H9 (cell line): ENCODE data around the gene ABCG8. TPM values are rescaled to one million over a fixed set of nuclear protein-coding genes. Genes with fewer than 3 reads are reported as not detected.

Experiments
- DNase-seq: peaks from one replicate; pipeline ENCODE4 v3.0.0-alpha.2; 2017
- H2AFZ ChIP-seq: one replicate; pipeline ENCODE4 v1.6.1; 2013; ENCODE audit warnings: mild to moderate bottlenecking, low read length, control low read depth, moderate library complexity
- H2AK5ac ChIP-seq: 2 replicates; pipeline ENCODE4 v1.6.1; 2013; ENCODE audit warnings: low read length, control low read depth, mixed read lengths; ENCODE audit not compliant: insufficient read length
- H2BK120ac ChIP-seq: one replicate; pipeline ENCODE4 v1.6.1; 2013; ENCODE audit warnings: low read depth, mild to moderate bottlenecking, low read length, control low read depth, inconsistent platforms; ENCODE audit not compliant: poor library complexity, severe bottlenecking
- H2BK12ac ChIP-seq: 2 replicates; pipeline ENCODE4 v1.6.1; 2013; ENCODE audit warnings: low read length, control low read depth, mixed read lengths, low read depth; ENCODE audit not compliant: insufficient read length
- H2BK15ac ChIP-seq: 2 replicates; pipeline ENCODE4 v1.6.1; 2013; ENCODE audit warnings: low read depth, low read length, control low read depth
- H2BK20ac ChIP-seq: one replicate; pipeline ENCODE4 v1.6.1; 2013; ENCODE audit warnings: low read depth, mild to moderate bottlenecking, low read length, control low read depth, inconsistent platforms; ENCODE audit not compliant: poor library complexity, severe bottlenecking
- H2BK5ac ChIP-seq: 2 replicates; pipeline ENCODE4 v1.6.1; 2013; ENCODE audit warnings: low read length, control low read depth, mixed read lengths; ENCODE audit not compliant: insufficient read length
- H3K14ac ChIP-seq: 2 replicates; pipeline ENCODE4 v1.6.1; 2013; ENCODE audit warnings: low read length, control low read depth; ENCODE audit not compliant: insufficient read depth
- H3K18ac ChIP-seq: 2 replicates; pipeline ENCODE4 v1.6.1; 2013; ENCODE audit warnings: low read depth, mild to moderate bottlenecking, mixed read lengths, low read length, control low read depth; ENCODE audit not compliant: insufficient read length
- H3K23ac ChIP-seq: 2 replicates; pipeline ENCODE4 v1.6.1; 2013; ENCODE audit warnings: low read length, control low read depth, mixed read lengths, low read depth; ENCODE audit not compliant: insufficient read length
- H3K23me2 ChIP-seq: 2 replicates; pipeline ENCODE4 v1.6.1; 2013; ENCODE audit warnings: low read depth, mild to moderate bottlenecking, mixed read lengths, low read length, control low read depth; ENCODE audit not compliant: insufficient read length, poor library complexity, severe bottlenecking
- H3K27ac ChIP-seq: 2 replicates; pipeline ENCODE4 v1.5.1; 2013; ENCODE audit warnings: low read length, control low read depth, mixed read lengths, low read depth; ENCODE audit not compliant: insufficient read length
- H3K27me3 ChIP-seq: 2 replicates; pipeline ENCODE4 v1.6.1; 2013; ENCODE audit warnings: low read length, control low read depth, inconsistent platforms; ENCODE audit not compliant: insufficient read depth
- H3K4ac ChIP-seq: 2 replicates; pipeline ENCODE4 v1.6.1; 2013; ENCODE audit warnings: low read depth, mild to moderate bottlenecking, control low read depth, inconsistent platforms, low read length, moderate library complexity
- H3K4me1 ChIP-seq: 2 replicates; pipeline ENCODE4 v1.6.1; 2013; ENCODE audit warnings: low read length, control low read depth, inconsistent platforms; ENCODE audit not compliant: insufficient read depth
- H3K4me2 ChIP-seq: 2 replicates; pipeline ENCODE4 v1.6.1; 2013; ENCODE audit warnings: low read length, control low read depth, mixed read lengths; ENCODE audit not compliant: insufficient read length, insufficient read depth
- H3K56ac ChIP-seq: 2 replicates; pipeline ENCODE4 v1.6.1; 2013; ENCODE audit warnings: low read depth, mild to moderate bottlenecking, mixed read lengths, low read length, control low read depth; ENCODE audit not compliant: insufficient read length
- H3K79me1 ChIP-seq: 2 replicates; pipeline ENCODE4 v1.6.1; 2013; ENCODE audit warnings: low read depth, mild to moderate bottlenecking, moderate library complexity, low read length, control low read depth, inconsistent platforms; ENCODE audit not compliant: insufficient read depth, poor library complexity, severe bottlenecking
- H3K79me2 ChIP-seq: 2 replicates; pipeline ENCODE4 v1.6.1; 2013; ENCODE audit warnings: low read length, control low read depth, inconsistent platforms; ENCODE audit not compliant: insufficient read depth
- H3K9ac ChIP-seq: 2 replicates; pipeline ENCODE4 v1.6.1; 2013; ENCODE audit warnings: low read length, control low read depth, mixed read lengths; ENCODE audit not compliant: insufficient read length; ENCODE audit errors: extremely low read depth
- H3K9me3 ChIP-seq: one replicate; pipeline ENCODE4 v1.6.1; 2013; ENCODE audit warnings: low read depth, low read length, inconsistent platforms; ENCODE audit not compliant: control insufficient read depth
- H3T11ph ChIP-seq: one replicate; pipeline ENCODE4 v1.6.1; 2013; ENCODE audit warnings: mild to moderate bottlenecking, low read length, control low read depth, inconsistent platforms
- H4K20me1 ChIP-seq: one replicate; pipeline ENCODE4 v1.6.1; 2013; ENCODE audit not compliant: control insufficient read depth, insufficient read length, insufficient read depth
- H4K5ac ChIP-seq: 2 replicates; pipeline ENCODE4 v1.6.1; 2013; ENCODE audit warnings: low read depth, mild to moderate bottlenecking, mixed read lengths, low read length, control low read depth; ENCODE audit not compliant: insufficient read length
- H4K8ac ChIP-seq: replicated peaks from 2 replicates; pipeline ENCODE4 v1.6.1; 2013; ENCODE audit warnings: low read length, control low read depth, mixed read lengths, low read depth; ENCODE audit not compliant: insufficient read length
- H4K91ac ChIP-seq: 2 replicates; pipeline ENCODE4 v1.6.1; 2013; ENCODE audit warnings: low read depth, mild to moderate bottlenecking, moderate library complexity, mixed read lengths, low read length, control low read depth; ENCODE audit not compliant: insufficient read length
- H3K27ac Mint-ChIP-seq, 3 experiments: 2 replicates in 2 of 3; 3 replicates in 1 of 3; pipeline ENCODE4 v1.8.0; 2020 to 2021; ENCODE audit warnings: mixed read lengths in 3 of 3, mild to moderate bottlenecking in 1 of 3, moderate library complexity in 1 of 3
- H3K27me3 Mint-ChIP-seq: 2 replicates; pipeline ENCODE4 v1.8.0; 2021; ENCODE audit warnings: low read depth, mild to moderate bottlenecking, moderate library complexity, mixed read lengths
- H3K36me3 Mint-ChIP-seq, 3 experiments: 2 replicates in 2 of 3; 3 replicates in 1 of 3; pipeline ENCODE4 v1.8.0; 2020 to 2021; ENCODE audit warnings: low read depth in 3 of 3, mixed read lengths in 3 of 3; ENCODE audit not compliant: insufficient read depth in 1 of 3
- H3K4me1 Mint-ChIP-seq, 2 experiments: 2 replicates each; pipeline ENCODE4 v1.8.0; 2020; ENCODE audit warnings: mixed read lengths in 2 of 2
- H3K4me3 Mint-ChIP-seq, 2 experiments: 2 replicates in 1 of 2; 3 replicates in 1 of 2; pipeline ENCODE4 v1.8.0; 2020 to 2021; ENCODE audit warnings: mild to moderate bottlenecking in 2 of 2, mixed read lengths in 2 of 2, moderate library complexity in 1 of 2
- H3K9me3 Mint-ChIP-seq, 2 experiments: 2 replicates in 1 of 2; 3 replicates in 1 of 2; pipeline ENCODE4 v1.8.0; 2020; ENCODE audit warnings: mild to moderate bottlenecking in 2 of 2, mixed read lengths in 2 of 2, moderate library complexity in 1 of 2
- CTCF ChIP-seq: fragments of 200-600 bp; sonication (generic); conservative IDR thresholded peaks from 3 replicates; pipeline ENCODE4 v1.8.0; 2021; ENCODE audit warnings: antibody characterized with exemption, mild to moderate bottlenecking
- WGBS: extraction: QIAGEN DNeasy Blood & Tissue Kit; methylation state at CpG from one replicate; pipeline ENCODE4 v1.1.7; 2013; ENCODE audit warnings: missing lambda C conversion rate, low lambda C conversion rate, mixed read lengths; ENCODE audit not compliant: insufficient read length; ENCODE audit errors: extremely low coverage; 5-methylcytosine and 5-hydroxymethylcytosine counted together
- total RNA-seq: library from RNA; stranded (reverse); gene quantifications from 2 replicates; pipeline ENCODE4 v1.2.1, GENCODE V29; 2021

The ABCG8 gene
- total RNA-seq, 1 experiment from 2014 or later, result not detected

GRCh38 chr2:43853141-43854081 lies 14.6 kb downstream of the ABCG8 start:
- no peak for DNase-seq
- Histone ChIP-seq H3K9ac (no peak overlapping the region), H2BK5ac (no peak overlapping the region), H3K4me1 (no peaks in the 10 kb centered on the region), H2BK12ac (no peak overlapping the region), H2AK5ac (no peak overlapping the region), H3K79me2 (no peaks in the 10 kb centered on the region), H2AFZ (no peak overlapping the region), H3K79me1 (no peaks in the 10 kb centered on the region), H3T11ph (no peak overlapping the region), H3K27ac (no peak overlapping the region), H3K14ac (no peak overlapping the region; the same call in 1 of the 2 replicates), H3K56ac (no peak overlapping the region), H3K27me3 (no peaks in the 10 kb centered on the region; the same call in 1 of the 2 replicates), H4K20me1 (no peaks in the 10 kb centered on the region), H4K8ac (no peak overlapping the region), H4K5ac (no peak overlapping the region), H4K91ac (no peak overlapping the region), H3K4ac (no peak overlapping the region), H3K23ac (no peak overlapping the region), H3K9me3 (no peaks in the 10 kb centered on the region), H3K4me2 (no peak overlapping the region), H2BK15ac (no peak overlapping the region), H2BK20ac (no peak overlapping the region), H3K23me2 (no peaks in the 10 kb centered on the region), H3K18ac (no peak overlapping the region), H2BK120ac (no peak overlapping the region)
- H3K36me3 Mint-ChIP-seq, result no peaks in the 10 kb centered on the region; a peak in 1 of 7 replicates
- TF ChIP-seq CTCF, result no peak
- no peak overlapping the region for H3K27ac Mint-ChIP-seq
- H3K9me3 Mint-ChIP-seq, result no peaks in the 10 kb centered on the region
- H3K27me3 Mint-ChIP-seq, result peaks cover 30% of the 10 kb centered on the region
- no peak overlapping the region for H3K4me3 Mint-ChIP-seq
- no peaks in the 10 kb centered on the region for H3K4me1 Mint-ChIP-seq
- WGBS, result no CpG with 5 or more reads among the region's 10 CpGs
